Activated naive CD8-positive, alpha-beta T cell treated with anti-CD3 and anti-CD28 coated beads, Interleukin-2, amount 10 ng/mL, durations not matched to agents 7 days and 5 days (primary cell): ENCODE measurements around the gene EXOSC2. TPM values are rescaled to one million over a fixed set of nuclear protein-coding genes. Genes with fewer than 3 reads are reported as not detected.

Experiments
- total RNA-seq, 2 experiments: library from RNA; stranded (reverse); gene quantifications; one replicate each; pipeline ENCODE4 v1.2.3, GENCODE V29; 2021

Gene EXOSC2
- total RNA-seq, 2 experiments from 2014 or later = 57.2 to 58.8 TPM

Other genes with a start within 250 kb of the EXOSC2 start
- 1 to 10 TPM; 2.6 to 4.1 TPM for gene ASS1, start 248.8 kb upstream of the EXOSC2 start, total RNA-seq
- 10 to 100 TPM; 34.7 to 37.8 TPM for gene FUBP3, start 114.2 kb upstream of the EXOSC2 start, total RNA-seq
- under 1 TPM in 1 of 2 experiments, not detected in 1; 0.17 TPM for gene PRDM12, start 29.2 kb upstream of the EXOSC2 start, total RNA-seq
- 10 to 100 TPM; 32.9 to 36.2 TPM for gene ABL1, start 141.5 kb downstream of the EXOSC2 start, total RNA-seq
- gene QRFP, start 203.0 kb downstream of the EXOSC2 start, total RNA-seq = not detected
- not detected for gene FIBCD1, start 245.5 kb downstream of the EXOSC2 start, total RNA-seq